SK-N-SH treated with all-trans-retinoic acid at 6 μM for 48 hours (cell line): ENCODE results near the gene DOCK11.
A peak's percentile ranks its signal among the peaks of the same experiment; 100 is the strongest.

ENCODE experiments used
- ATAC-seq: fragments of 200-7000 bp; cut with Tn5 transposase; 3 replicates; pipeline ENCODE4 v1.9.1; 2020; ENCODE audit warnings: mild to moderate bottlenecking, moderate library complexity
- ARNTL ChIP-seq: fragments of 450-650 bp; formaldehyde crosslinking; IDR thresholded peaks from 2 replicates; pipeline ENCODE4 v1.5.0; 2020; ENCODE audit warnings: low read depth, mild to moderate bottlenecking, moderate library complexity, borderline replicate concordance
- BACH2 ChIP-seq: fragments of 250-450 bp; sonication (Bioruptor Pico); IDR thresholded peaks from 2 replicates; pipeline ENCODE4 v1.9.0; 2021; ENCODE audit warnings: mild to moderate bottlenecking, borderline replicate concordance
- CSDC2 ChIP-seq: fragments of 250-450 bp; sonication (Bioruptor Pico); IDR thresholded peaks from 2 replicates; pipeline ENCODE4 v1.5.0; 2020; ENCODE audit warnings: mild to moderate bottlenecking, moderate library complexity
- ESRRG ChIP-seq: fragments of 250-450 bp; sonication (Bioruptor Pico); IDR thresholded peaks from 2 replicates; pipeline ENCODE4 v1.6.1; 2021; ENCODE audit warnings: mild to moderate bottlenecking
- GLIS3 ChIP-seq: fragments of 250-450 bp; sonication (Bioruptor Pico); IDR thresholded peaks from 2 replicates; pipeline ENCODE4 v1.5.0; 2020; ENCODE audit warnings: mild to moderate bottlenecking, moderate library complexity
- ISL1 ChIP-seq: fragments of 250-450 bp; sonication (Bioruptor Pico); IDR thresholded peaks from 2 replicates; pipeline ENCODE4 v2.1.2; 2022; ENCODE audit warnings: mild to moderate bottlenecking, moderate library complexity
- OSR1 ChIP-seq: fragments of 250-450 bp; sonication (Bioruptor Pico); IDR thresholded peaks from 2 replicates; pipeline ENCODE4 v1.8.0; 2022; ENCODE audit warnings: moderate library complexity, mild to moderate bottlenecking, inconsistent platforms
- SNAI2 ChIP-seq: fragments of 250-450 bp; sonication (Bioruptor Pico); IDR thresholded peaks from 2 replicates; pipeline ENCODE4 v1.5.0; 2020; ENCODE audit warnings: mild to moderate bottlenecking, moderate library complexity
- TCF4 ChIP-seq: fragments of 250-450 bp; sonication (Bioruptor Pico); IDR thresholded peaks from 2 replicates; pipeline ENCODE4 v1.8.0; 2021; ENCODE audit warnings: mild to moderate bottlenecking, moderate library complexity, borderline replicate concordance
- TOX ChIP-seq: fragments of 250-450 bp; sonication (Bioruptor Pico); IDR thresholded peaks from 2 replicates; pipeline ENCODE4 v1.8.0; 2021; ENCODE audit warnings: mild to moderate bottlenecking, moderate library complexity, borderline replicate concordance
- ZFP3 ChIP-seq: fragments of 250-450 bp; sonication (Bioruptor Pico); IDR thresholded peaks from 2 replicates; pipeline ENCODE4 v1.5.0; 2020; ENCODE audit warnings: mild to moderate bottlenecking, moderate library complexity
- ZFP30 ChIP-seq: fragments of 450-650 bp; formaldehyde crosslinking; IDR thresholded peaks from 2 replicates; pipeline ENCODE4 v1.5.0; 2022; ENCODE audit warnings: mild to moderate bottlenecking, moderate library complexity
- ZNF565 ChIP-seq: fragments of 450-650 bp; formaldehyde crosslinking; conservative IDR thresholded peaks from 2 replicates; pipeline ENCODE4 v1.5.0; 2020; ENCODE audit warnings: low read depth, mild to moderate bottlenecking, moderate library complexity
- ZNF8 ChIP-seq: fragments of 450-650 bp; formaldehyde crosslinking; IDR thresholded peaks from 2 replicates; pipeline ENCODE4 v1.5.0; 2020; ENCODE audit warnings: mild to moderate bottlenecking, moderate library complexity
- TF ChIP-seq, protein P1 (sequence below): fragments of 250-450 bp; sonication (Bioruptor Pico); IDR thresholded peaks from 2 replicates; pipeline ENCODE4 v1.5.1; 2020; ENCODE audit warnings: low read depth, mild to moderate bottlenecking, moderate library complexity
- TF ChIP-seq, protein P2 (sequence below): fragments of 250-450 bp; sonication (Bioruptor Pico); IDR thresholded peaks from 2 replicates; pipeline ENCODE4 v1.8.0; 2021; ENCODE audit warnings: low read depth, mild to moderate bottlenecking, moderate library complexity, borderline replicate concordance
- TF ChIP-seq, protein P3 (sequence below): fragments of 250-450 bp; sonication (Bioruptor Pico); IDR thresholded peaks from 2 replicates; pipeline ENCODE4 v1.5.0; 2020; ENCODE audit warnings: mild to moderate bottlenecking, moderate library complexity
- TF ChIP-seq, protein P4 (sequence below): fragments of 250-450 bp; sonication (Bioruptor Pico); IDR thresholded peaks from 2 replicates; pipeline ENCODE4 v1.5.1; 2021; ENCODE audit warnings: mild to moderate bottlenecking, moderate library complexity
- TF ChIP-seq, protein P5 (sequence below): fragments of 250-450 bp; sonication (Bioruptor Pico); IDR thresholded peaks from 2 replicates; pipeline ENCODE4 v1.8.0; 2020; ENCODE audit warnings: mild to moderate bottlenecking, moderate library complexity, borderline replicate concordance

The DOCK11 gene

DNA sequence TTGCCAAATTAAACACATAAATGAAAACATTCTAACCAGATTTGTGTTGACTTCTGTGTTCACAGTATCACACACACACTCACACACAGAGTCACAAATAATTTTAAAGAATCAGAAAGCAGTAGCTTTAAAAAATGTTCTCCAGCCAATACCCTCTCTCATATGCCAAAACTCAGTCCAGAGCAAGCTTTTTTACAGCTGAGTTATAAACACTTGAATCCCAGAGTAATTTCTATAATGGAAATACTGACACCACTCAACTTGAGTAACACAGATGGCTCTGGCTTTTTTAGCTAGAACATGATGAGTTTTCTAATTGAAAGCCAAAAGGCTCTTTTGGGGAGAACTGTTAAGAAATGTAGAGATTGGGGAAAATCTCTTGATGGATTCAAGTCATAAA, 100.8 kb downstream of the DOCK11 start:
- ATAC-seq = no peak
- TF ChIP-seq TCF4 (CRISPR knock-in tag) (no peak), SNAI2 (CRISPR knock-in tag) (no peak), GLIS3 (CRISPR knock-in tag) (no peak), ZFP3 (CRISPR knock-in tag) (no peak), OSR1 (CRISPR knock-in tag) (no peak), ARNTL (CRISPR knock-in tag) (no peak), BACH2 (CRISPR knock-in tag) (no peak), ZNF8 (CRISPR knock-in tag) (no peak), TOX (CRISPR knock-in tag) (no peak), CSDC2 (CRISPR knock-in tag) (no peak), ISL1 (CRISPR knock-in tag) (no peak), ESRRG (CRISPR knock-in tag) (no peak), ZFP30 (CRISPR knock-in tag) (no peak)
- TF ChIP-seq, protein P1, sequence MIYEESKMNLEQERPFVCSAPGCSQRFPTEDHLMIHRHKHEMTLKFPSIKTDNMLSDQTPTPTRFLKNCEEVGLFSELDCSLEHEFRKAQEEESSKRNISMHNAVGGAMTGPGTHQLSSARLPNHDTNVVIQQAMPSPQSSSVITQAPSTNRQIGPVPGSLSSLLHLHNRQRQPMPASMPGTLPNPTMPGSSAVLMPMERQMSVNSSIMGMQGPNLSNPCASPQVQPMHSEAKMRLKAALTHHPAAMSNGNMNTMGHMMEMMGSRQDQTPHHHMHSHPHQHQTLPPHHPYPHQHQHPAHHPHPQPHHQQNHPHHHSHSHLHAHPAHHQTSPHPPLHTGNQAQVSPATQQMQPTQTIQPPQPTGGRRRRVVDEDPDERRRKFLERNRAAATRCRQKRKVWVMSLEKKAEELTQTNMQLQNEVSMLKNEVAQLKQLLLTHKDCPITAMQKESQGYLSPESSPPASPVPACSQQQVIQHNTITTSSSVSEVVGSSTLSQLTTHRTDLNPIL (CRISPR knock-in tag) = no peak
- TF ChIP-seq, protein P2, sequence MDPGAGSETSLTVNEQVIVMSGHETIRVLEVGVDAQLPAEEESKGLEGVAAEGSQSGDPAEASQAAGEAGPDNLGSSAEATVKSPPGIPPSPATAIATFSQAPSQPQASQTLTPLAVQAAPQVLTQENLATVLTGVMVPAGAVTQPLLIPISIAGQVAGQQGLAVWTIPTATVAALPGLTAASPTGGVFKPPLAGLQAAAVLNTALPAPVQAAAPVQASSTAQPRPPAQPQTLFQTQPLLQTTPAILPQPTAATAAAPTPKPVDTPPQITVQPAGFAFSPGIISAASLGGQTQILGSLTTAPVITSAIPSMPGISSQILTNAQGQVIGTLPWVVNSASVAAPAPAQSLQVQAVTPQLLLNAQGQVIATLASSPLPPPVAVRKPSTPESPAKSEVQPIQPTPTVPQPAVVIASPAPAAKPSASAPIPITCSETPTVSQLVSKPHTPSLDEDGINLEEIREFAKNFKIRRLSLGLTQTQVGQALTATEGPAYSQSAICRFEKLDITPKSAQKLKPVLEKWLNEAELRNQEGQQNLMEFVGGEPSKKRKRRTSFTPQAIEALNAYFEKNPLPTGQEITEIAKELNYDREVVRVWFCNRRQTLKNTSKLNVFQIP (CRISPR knock-in tag) = no peak
- TF ChIP-seq, protein P3, sequence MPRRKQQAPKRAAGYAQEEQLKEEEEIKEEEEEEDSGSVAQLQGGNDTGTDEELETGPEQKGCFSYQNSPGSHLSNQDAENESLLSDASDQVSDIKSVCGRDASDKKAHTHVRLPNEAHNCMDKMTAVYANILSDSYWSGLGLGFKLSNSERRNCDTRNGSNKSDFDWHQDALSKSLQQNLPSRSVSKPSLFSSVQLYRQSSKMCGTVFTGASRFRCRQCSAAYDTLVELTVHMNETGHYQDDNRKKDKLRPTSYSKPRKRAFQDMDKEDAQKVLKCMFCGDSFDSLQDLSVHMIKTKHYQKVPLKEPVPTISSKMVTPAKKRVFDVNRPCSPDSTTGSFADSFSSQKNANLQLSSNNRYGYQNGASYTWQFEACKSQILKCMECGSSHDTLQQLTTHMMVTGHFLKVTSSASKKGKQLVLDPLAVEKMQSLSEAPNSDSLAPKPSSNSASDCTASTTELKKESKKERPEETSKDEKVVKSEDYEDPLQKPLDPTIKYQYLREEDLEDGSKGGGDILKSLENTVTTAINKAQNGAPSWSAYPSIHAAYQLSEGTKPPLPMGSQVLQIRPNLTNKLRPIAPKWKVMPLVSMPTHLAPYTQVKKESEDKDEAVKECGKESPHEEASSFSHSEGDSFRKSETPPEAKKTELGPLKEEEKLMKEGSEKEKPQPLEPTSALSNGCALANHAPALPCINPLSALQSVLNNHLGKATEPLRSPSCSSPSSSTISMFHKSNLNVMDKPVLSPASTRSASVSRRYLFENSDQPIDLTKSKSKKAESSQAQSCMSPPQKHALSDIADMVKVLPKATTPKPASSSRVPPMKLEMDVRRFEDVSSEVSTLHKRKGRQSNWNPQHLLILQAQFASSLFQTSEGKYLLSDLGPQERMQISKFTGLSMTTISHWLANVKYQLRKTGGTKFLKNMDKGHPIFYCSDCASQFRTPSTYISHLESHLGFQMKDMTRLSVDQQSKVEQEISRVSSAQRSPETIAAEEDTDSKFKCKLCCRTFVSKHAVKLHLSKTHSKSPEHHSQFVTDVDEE = no peak
- TF ChIP-seq, protein P4, sequence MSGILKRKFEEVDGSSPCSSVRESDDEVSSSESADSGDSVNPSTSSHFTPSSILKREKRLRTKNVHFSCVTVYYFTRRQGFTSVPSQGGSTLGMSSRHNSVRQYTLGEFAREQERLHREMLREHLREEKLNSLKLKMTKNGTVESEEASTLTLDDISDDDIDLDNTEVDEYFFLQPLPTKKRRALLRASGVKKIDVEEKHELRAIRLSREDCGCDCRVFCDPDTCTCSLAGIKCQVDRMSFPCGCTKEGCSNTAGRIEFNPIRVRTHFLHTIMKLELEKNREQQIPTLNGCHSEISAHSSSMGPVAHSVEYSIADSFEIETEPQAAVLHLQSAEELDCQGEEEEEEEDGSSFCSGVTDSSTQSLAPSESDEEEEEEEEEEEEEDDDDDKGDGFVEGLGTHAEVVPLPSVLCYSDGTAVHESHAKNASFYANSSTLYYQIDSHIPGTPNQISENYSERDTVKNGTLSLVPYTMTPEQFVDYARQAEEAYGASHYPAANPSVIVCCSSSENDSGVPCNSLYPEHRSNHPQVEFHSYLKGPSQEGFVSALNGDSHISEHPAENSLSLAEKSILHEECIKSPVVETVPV (CRISPR knock-in tag) = no peak
- TF ChIP-seq, protein P5, sequence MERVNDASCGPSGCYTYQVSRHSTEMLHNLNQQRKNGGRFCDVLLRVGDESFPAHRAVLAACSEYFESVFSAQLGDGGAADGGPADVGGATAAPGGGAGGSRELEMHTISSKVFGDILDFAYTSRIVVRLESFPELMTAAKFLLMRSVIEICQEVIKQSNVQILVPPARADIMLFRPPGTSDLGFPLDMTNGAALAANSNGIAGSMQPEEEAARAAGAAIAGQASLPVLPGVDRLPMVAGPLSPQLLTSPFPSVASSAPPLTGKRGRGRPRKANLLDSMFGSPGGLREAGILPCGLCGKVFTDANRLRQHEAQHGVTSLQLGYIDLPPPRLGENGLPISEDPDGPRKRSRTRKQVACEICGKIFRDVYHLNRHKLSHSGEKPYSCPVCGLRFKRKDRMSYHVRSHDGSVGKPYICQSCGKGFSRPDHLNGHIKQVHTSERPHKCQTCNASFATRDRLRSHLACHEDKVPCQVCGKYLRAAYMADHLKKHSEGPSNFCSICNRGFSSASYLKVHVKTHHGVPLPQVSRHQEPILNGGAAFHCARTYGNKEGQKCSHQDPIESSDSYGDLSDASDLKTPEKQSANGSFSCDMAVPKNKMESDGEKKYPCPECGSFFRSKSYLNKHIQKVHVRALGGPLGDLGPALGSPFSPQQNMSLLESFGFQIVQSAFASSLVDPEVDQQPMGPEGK (CRISPR knock-in tag) = no peak

DNA sequence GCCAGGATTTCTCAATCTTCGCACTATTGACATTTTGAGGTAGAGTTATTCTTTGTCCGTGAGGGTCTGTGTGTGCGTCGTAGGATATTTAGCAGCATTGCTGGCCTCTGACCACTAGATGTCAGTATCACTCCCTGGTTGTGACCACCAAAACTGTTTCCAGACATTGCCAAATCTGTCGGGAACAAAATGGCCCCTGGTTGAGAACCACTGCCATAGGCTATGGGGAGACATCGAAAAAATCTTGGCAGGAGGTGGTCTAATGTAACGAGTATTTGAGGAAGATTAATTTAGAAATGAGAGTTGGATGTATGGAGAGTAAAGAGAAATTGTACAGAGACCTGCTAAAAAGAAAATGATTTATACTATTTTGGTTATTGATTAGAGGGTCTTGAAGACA, 108.4 kb downstream of the DOCK11 start:
- peak; percentile 66 for ATAC-seq

More for the DNA sequence above, 108.4 kb downstream of the DOCK11 start:
- no peak for TF ChIP-seq GLIS3 (CRISPR knock-in tag)
- TF ChIP-seq TCF4 (CRISPR knock-in tag) = no peak
- TF ChIP-seq, protein P5 (CRISPR knock-in tag) = no peak
- TF ChIP-seq ZNF565 (CRISPR knock-in tag) = no peak
- no peak for TF ChIP-seq ZFP30 (CRISPR knock-in tag)
- no peak for TF ChIP-seq ARNTL (CRISPR knock-in tag)
- TF ChIP-seq BACH2 (CRISPR knock-in tag) = no peak
- TF ChIP-seq ISL1 (CRISPR knock-in tag) = no peak
- TF ChIP-seq, all 23 proteins: peak for 0
